Measurements from ENCODE around the gene CNKSR3.
"Not testable (repeated sequence)": the region's sequence is repeated elsewhere in the genome, so short reads cannot be mapped to it uniquely, and the experiment has no call there.

The CNKSR3 gene

GRCh38 chr6:154510144-154510905 is at the start of gene CNKSR3:
CNKSR3 (minus strand) TSS chr6:154510685; CDS start chr6:154510114, 571 bp downstream.
- peak; percentile 93 to 97 (median 96) for DNase-seq

GRCh38 chr6:154558984-154559383 is 48.5 kb upstream of the CNKSR3 start:
- no peak for DNase-seq

GRCh38 chr6:154558513-154558912 is 48.0 kb upstream of the CNKSR3 start:
- DNase-seq = no peak

GRCh38 chr6:154555073-154555677 is 44.7 kb upstream of the CNKSR3 start:
- DNase-seq = peak in 2 of 3 experiments; percentile 8 to 26

GRCh38 chr6:154554491-154554890 is 44.0 kb upstream of the CNKSR3 start:
- DNase-seq = no peak

GRCh38 chr6:154550779-154551178 is 40.3 kb upstream of the CNKSR3 start:
- DNase-seq = no peak

- no peak for DNase-seq
Observed at GRCh38 chr6:154549179-154549578, 38.7 kb upstream of the CNKSR3 start.

- peak in 1 of 3 experiments; percentile 13 for DNase-seq
Observed at GRCh38 chr6:154548130-154548830, 37.8 kb upstream of the CNKSR3 start.

GRCh38 chr6:154543628-154544027 is 33.1 kb upstream of the CNKSR3 start:
- no peak for DNase-seq

- no peak for DNase-seq
Observed at GRCh38 chr6:154542747-154543146, 32.3 kb upstream of the CNKSR3 start.

DNA sequence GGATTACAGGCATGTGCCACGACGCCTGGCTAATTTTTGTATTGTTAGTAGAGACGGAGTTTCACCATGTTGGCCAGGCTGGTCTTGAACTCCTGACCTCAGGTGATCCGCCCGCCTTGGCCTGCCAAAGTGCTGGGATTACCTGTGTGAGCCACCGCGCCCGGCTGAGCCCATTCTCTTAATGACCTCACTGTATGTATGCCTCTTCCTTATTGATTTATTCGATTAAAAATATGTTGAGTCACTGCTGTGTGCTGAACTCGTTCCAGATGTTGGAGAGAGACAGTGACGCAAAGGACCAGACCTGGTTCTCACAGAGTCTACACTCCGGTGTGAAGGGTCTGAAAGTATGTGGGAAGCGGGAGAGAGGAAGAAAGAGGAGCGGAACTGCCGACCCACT is 31.4 kb upstream of the CNKSR3 start:
- DNase-seq = not testable (repeated sequence)

DNA sequence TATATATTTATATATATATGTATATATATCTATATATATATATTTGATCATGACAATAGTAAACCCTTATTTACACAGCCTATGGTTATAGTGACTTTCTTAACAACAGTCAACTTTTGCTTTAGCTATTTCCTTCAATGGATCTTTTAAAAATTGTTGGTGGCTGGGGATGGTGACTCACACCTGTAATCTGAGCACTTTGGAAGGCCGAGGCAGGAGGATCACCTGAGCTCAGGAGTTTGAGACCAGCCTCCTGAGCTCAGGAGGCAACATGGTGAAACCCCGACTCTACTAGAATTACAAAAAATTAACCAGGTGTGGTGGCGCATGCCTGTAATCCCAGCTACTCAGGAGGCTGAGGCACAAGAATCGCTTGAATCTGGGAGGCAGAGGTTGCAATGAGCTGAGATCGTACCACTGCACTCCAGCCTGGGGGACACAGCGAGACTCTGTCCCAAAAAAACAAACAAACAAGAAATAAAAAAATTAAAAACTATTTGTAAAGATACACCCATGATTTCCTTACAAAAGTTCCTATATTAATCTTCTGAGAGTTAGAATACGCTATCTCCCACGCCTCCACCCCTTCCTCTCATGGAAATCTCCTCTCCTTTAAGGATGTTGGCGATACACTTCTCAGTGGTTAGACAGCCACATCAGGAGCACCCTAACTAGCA is 29.2 kb upstream of the CNKSR3 start:
- no peak for DNase-seq

DNA sequence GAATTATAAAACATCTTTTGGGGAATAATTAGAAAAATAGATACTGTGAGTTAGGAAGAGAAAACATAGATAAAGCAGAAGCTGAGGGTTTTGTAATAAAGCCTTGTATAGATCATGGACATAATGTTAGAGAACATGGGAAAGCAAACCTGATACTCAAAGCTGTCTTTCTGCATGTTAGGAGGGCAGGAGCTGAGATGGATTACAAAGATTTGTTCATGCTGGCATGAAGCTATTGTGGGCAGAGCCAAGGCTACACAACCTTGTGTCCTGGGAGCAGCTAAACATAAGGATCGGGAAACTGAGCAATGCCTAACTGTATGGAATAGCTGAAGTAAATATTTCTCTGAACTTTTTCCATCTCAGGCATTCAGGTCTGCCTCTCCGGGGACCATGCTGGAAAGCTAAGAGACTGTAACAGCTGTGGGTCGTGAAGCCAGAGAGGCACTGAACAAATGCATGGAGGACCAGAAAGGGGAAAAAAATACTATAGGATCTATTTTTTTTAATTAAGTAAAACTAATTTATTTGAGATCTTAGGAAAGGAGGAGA is 28.2 kb upstream of the CNKSR3 start:
- DNase-seq = no peak

- peak in 2 of 3 experiments; percentile 21 to 69 for DNase-seq
Observed at GRCh38 chr6:154537511-154538325, 27.2 kb upstream of the CNKSR3 start.

- no peak for DNase-seq
Observed at GRCh38 chr6:154536999-154537398, 26.5 kb upstream of the CNKSR3 start.

DNA sequence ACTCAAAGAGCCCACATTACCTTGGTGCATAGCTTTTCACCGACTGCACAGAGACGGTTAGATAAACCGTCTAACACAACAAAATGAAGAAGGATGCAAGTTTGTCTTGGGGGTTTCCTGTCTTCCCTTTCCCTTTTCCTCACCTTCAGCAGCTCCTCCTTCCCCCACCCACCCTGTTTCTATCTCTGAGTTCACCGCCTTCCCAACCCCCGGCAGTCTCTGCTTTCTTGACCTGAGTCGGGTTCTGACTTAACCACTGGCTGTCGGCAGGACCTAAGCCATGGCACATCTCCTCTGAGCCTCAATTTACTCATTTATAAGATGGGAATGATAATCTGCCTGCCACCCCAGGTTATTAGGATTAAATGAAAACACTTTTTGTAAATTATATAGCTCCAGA is 25.8 kb upstream of the CNKSR3 start:
- no peak for DNase-seq

- DNase-seq = no peak
Observed at GRCh38 chr6:154535851-154536250, 25.4 kb upstream of the CNKSR3 start.

DNA sequence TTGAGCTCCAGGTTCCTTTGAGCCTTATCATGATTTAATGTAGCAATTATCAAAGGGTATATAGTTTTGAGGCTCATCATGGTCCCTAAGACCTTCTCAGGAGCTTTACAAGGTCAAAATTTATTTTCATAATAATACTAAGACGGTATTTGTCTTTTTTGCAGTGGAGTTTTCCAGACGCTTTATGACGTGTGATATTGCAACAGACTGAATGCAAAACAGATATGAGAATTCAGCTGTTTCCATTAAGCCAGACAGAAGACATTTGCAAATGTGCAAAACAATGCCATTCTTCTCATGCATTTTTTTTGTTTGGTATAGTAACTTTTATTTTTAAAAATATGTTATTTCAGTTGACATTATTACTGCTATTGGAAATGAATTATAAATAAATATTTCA is 24.7 kb upstream of the CNKSR3 start:
- DNase-seq = no peak

DNA sequence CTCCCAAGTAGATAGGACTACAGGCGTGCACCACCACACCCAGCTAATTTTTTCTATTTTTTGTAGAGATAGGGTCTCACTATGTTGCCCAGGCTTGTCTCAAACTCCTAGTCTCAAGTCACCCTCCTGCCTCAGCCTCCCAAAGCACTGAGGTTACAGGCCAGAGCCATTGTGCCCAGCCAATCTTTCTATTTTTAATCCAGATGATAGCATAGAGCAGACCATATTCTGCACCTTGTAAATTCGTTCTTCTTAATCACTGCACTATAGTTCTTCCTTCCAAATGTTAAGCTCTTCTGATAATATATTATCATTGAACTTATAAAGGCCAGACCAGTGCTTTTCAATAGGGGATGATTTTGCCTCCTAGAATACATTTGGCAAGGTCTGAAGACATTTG is 24.0 kb upstream of the CNKSR3 start:
- no peak for DNase-seq

DNA sequence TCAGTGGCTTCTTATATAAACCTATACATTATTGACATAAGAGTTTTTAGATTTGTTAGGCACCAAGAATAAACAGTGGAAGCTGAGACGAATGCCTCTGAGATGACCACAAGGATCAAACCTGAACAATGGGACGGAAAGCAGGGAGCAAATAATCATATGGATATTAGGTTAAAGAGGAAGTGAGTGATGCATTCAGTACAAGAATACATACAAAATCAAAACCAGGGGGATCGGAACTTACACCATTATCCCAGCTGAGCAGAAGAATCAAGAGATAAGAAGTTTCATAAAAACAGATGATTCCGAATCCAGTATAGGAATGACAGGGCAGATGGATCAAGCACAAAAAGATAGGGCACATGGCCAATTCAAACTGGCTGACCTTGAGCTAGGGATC is 21.9 kb upstream of the CNKSR3 start:
- DNase-seq = no peak

GRCh38 chr6:154529957-154530356 is 19.5 kb upstream of the CNKSR3 start:
- DNase-seq = no peak

- no peak for DNase-seq
Observed at GRCh38 chr6:154528310-154528915, 17.9 kb upstream of the CNKSR3 start.

Measured in NCI-H1417 (cell line).